ENCODE results near the gene ARHGAP31.
"Not testable (repeated sequence)": the region's sequence is repeated elsewhere in the genome, so short reads cannot be mapped to it uniquely, and the experiment has no call there.

ARHGAP31 gene, protein sequence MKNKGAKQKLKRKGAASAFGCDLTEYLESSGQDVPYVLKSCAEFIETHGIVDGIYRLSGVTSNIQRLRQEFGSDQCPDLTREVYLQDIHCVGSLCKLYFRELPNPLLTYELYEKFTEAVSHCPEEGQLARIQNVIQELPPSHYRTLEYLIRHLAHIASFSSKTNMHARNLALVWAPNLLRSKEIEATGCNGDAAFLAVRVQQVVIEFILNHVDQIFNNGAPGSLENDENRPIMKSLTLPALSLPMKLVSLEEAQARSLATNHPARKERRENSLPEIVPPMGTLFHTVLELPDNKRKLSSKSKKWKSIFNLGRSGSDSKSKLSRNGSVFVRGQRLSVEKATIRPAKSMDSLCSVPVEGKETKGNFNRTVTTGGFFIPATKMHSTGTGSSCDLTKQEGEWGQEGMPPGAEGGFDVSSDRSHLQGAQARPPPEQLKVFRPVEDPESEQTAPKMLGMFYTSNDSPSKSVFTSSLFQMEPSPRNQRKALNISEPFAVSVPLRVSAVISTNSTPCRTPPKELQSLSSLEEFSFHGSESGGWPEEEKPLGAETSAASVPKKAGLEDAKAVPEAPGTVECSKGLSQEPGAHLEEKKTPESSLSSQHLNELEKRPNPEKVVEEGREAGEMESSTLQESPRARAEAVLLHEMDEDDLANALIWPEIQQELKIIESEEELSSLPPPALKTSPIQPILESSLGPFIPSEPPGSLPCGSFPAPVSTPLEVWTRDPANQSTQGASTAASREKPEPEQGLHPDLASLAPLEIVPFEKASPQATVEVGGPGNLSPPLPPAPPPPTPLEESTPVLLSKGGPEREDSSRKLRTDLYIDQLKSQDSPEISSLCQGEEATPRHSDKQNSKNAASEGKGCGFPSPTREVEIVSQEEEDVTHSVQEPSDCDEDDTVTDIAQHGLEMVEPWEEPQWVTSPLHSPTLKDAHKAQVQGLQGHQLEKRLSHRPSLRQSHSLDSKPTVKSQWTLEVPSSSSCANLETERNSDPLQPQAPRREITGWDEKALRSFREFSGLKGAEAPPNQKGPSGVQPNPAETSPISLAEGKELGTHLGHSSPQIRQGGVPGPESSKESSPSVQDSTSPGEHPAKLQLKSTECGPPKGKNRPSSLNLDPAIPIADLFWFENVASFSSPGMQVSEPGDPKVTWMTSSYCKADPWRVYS (N-terminal part only)

GRCh38 chr3:119293871-119294695 is at the start of gene ARHGAP31:
TSS of gene ARHGAP31 (plus strand) at chr3:119294383. CDS start at chr3:119294905, 522 bp downstream.
- DNase-seq: peak; percentile 28

GRCh38 chr3:119245778-119246177 is 48.4 kb upstream of the ARHGAP31 start:
- DNase-seq: no peak

DNA sequence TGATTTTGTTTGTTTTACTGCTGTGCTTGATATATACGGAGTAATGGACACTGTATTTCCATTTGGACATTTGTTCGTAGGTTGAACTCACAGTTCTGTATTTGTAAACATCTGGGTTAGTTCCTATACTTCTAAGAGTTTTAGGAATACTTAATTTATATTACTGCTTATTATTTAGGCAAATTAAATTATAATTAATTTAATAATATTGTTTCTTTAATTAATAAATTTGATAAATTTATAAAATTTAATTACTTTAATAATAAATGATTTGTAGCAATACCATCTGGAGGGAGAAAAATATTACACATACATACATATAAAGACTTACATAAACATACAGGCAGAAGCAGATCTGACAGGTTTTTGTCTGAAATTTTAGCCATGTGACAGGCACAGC is 39.0 kb upstream of the ARHGAP31 start:
- DNase-seq: no peak

DNA sequence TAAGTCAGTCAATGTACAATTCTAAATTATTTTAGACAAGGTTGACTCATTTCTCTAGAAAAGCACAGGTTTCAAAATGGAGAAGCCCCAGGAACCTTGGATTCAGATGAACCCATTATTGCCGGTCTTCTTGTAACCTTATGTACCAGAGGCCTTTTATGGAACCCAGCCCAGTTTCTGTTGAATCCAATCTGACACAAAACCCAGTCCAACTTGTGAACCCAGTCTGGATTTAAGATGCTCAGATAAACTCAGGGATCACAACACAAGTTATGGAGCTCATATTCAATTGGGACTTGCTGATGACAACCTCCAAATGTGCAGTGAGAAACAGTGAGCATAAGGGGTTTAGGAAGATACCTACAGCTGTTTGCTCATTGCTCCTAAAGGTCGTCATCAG is 37.1 kb upstream of the ARHGAP31 start:
- no peak for DNase-seq

- DNase-seq: no peak
Observed at GRCh38 chr3:119257654-119258410, 36.4 kb upstream of the ARHGAP31 start.

- DNase-seq: no peak
Observed at GRCh38 chr3:119258915-119259314, 35.3 kb upstream of the ARHGAP31 start.

GRCh38 chr3:119259821-119260220 is 34.4 kb upstream of the ARHGAP31 start:
- DNase-seq: no peak

- no peak for DNase-seq
Observed at GRCh38 chr3:119261055-119261454, 33.1 kb upstream of the ARHGAP31 start.

GRCh38 chr3:119270212-119270611 is 24.0 kb upstream of the ARHGAP31 start:
- DNase-seq: not testable (repeated sequence)

DNA sequence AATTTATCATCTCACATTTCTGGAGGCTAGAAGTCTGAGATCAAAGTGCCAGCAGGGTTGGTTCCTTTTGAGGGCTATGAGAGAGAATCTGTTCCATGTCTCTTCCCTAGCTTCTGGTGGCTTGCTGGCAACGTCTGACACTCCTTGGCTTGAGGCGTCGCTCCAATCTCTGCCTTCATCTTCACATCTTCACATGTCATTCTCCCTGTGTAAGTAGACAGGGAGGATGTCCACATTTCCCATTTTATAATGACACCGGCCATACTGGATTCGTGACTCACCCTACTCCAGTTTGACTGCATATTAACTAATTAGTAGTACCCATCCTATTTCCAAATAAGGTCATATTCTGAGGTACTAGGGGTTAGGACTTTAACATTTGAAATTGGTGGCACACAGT is 17.5 kb upstream of the ARHGAP31 start:
- no peak for DNase-seq

DNA sequence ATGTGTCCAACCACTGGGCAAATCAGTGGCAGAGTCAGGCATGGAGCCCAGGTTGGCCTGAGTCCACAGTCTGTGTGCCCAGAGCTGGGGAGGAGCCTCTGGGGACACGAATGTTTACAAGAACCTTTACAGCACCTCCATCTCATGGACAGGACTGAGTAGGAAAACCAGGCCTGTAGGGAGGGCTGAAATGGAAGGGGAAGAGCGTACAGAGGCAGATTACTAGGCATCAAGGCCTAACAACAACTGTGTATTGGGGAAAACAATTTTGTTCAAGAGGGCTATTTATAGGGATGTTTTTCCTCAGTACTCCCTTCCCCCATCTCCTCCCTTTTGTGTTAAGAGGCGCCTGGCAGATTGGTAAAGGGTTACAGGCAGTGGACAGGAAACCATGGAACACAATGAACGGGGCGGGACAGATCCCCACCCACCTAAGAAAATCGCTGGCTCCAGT is 15.1 kb upstream of the ARHGAP31 start:
- DNase-seq: no peak

GRCh38 chr3:119279584-119280243 is 14.5 kb upstream of the ARHGAP31 start:
- DNase-seq: no peak

DNA sequence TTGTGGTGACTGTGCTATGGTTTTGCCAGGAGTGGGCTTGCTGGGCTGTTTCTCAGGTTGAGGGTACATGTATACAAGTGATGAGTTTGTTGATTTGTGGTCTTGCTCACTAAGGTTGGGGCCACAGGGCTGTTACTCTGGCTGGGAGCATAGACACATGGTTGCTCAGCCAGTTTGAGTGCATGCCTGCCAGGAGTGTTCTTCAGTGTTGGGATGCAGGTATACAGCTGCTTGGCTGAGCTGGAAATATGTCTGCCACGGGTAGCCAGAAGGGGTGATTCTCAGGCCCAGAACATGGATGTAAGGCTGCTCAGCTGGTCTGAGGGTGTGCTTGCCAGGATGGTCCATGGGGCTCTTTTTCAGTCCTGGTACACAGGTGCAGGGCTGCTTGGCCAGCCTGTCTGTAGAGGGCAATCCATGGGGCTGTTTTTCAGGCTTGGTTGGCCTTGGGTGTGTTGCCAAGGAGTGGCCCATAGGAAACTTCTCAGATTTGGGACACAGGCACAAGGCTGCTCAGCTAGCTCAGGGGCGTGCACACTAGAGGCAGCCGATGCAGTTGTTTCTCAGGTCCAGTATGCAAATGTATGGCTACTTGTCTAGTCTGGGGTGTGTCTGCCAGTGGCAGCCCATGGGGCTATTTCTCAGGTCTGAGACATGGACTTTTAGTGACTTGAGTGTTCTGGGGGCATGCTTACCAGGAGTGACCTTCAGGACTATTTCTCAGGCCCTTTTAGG is 5.3 kb upstream of the ARHGAP31 start:
- no peak for DNase-seq

GRCh38 chr3:119289404-119289770 is 4.8 kb upstream of the ARHGAP31 start:
- no peak for DNase-seq

DNA sequence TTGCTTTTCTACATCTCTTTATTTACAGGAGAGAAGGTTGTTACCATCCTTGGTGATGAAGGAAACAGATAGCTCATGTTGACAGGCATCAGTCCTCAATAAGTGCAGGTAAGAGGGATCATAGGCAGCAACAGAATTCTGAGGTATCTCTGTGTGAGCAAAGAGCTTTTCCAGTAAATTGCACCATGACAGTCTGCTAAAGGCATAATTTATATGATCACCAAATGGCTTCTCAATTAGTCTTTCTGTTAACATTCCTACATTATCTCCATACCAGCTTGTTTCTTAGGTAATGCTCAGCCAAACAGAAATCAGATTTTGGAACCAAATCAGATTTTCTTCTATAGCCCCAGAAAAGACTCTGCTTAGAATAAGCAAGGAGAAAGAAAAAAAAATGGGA is 3.6 kb upstream of the ARHGAP31 start:
- no peak for DNase-seq

DNA sequence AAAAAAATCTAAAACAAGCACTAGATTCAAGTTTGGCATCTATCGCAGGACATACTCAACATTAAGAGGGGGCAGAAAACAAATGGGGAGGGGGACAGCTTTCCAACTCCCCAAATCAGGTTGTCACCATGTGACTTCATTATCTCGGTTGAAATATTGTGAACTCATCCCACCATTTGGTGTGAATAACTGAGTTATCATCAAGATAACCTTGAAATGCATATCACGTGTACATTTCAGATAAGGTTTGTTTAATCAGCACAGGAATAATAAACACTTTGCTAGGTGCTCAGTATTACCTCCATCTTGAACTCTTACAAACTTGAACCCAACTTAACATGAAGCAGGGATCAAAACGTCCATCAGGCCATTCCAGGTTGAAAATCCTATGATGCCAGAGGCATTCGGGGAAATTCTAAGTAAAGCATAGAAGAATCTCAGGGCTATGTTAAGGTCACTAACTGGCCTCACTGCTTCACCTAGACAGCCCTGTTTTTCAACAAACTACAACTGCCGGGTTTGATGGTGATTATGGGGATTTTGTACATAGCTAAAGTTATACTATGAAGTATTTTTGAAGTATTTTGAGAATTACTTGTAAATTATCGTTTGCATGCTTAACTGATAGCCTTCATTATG is 3.0 kb upstream of the ARHGAP31 start:
- no peak for DNase-seq

GRCh38 chr3:119292666-119293065 is 1.5 kb upstream of the ARHGAP31 start:
- no peak for DNase-seq

GRCh38 chr3:119293105-119293870 is 895 bp upstream of the ARHGAP31 start:
- DNase-seq: no peak

Data from NCI-H1694 treated with DMSO at 0.1 percent for 48 hours (cell line).